Nephron progenitor cell (in vitro differentiated cells): Measurements from ENCODE around the gene TUBAL3.

ENCODE experiments used
- DNase-seq: peaks from one replicate; pipeline ENCODE4 v3.0.0; 2021
- H3K27ac Mint-ChIP-seq: 2 replicates; pipeline ENCODE4 v1.8.0; 2021; ENCODE audit warnings: mild to moderate bottlenecking, moderate library complexity, mixed read lengths
- H3K27me3 Mint-ChIP-seq: 2 replicates; pipeline ENCODE4 v1.8.0; 2021; ENCODE audit warnings: mild to moderate bottlenecking, low read depth, mixed read lengths; ENCODE audit not compliant: poor library complexity
- H3K36me3 Mint-ChIP-seq: 2 replicates; pipeline ENCODE4 v1.8.0; 2021; ENCODE audit warnings: low read depth, mixed read lengths
- H3K4me1 Mint-ChIP-seq: 2 replicates; pipeline ENCODE4 v1.8.0; 2021; ENCODE audit warnings: mixed read lengths
- H3K4me3 Mint-ChIP-seq: 2 replicates; pipeline ENCODE4 v1.8.0; 2021; ENCODE audit warnings: mild to moderate bottlenecking, moderate library complexity, mixed read lengths
- H3K9me3 Mint-ChIP-seq: 2 replicates; pipeline ENCODE4 v1.8.0; 2021; ENCODE audit warnings: mild to moderate bottlenecking, moderate library complexity, mixed read lengths
- CTCF ChIP-seq: fragments of 200-600 bp; sonication (generic); IDR thresholded peaks from 2 replicates; pipeline ENCODE4 v1.5.0; 2021; ENCODE audit warnings: antibody characterized with exemption

The TUBAL3 gene

DNA sequence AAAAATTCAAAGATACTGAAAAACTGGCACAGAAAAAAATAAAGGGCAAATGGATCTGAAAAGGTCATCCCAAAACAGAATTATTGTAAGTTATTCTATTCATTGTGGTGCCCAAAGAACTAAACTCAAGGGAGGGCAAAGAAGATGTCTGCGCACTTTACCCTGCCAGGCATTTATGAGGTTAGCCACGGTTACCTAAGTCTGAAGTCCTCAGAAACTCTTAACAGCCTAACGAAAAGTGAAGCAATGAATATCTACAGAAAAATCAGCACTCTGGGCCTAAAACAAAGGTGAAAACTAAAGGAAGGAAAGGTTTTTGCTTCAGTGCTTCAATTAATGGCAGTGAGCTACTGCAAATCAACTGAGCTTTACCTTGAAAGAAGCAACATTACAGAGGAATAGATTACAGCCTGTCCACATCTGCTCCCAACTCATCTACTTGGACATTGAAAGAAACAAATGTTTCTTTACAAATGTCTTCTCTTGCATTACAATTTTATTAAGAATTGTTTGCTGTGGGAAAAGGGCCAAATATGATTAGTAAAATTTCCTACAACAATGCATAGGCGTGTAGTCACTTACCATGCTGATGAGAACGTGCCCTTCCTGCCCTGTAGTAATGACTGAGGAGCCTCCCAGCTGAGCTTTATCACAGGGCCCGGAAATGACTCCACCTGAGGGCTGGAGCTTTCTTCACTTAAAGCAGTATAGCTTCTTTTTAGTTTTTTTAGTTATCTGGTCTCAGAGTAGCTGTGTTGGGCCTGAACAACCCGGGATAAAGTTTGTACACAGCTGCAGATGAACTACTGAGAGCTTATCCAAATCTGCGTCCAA lies at the start of gene TUBAL3:
Gene TUBAL3 (minus strand): TSS at position 621 of the 834 bp plus-strand sequence. CDS start 36 bp downstream, at position 585.
- H3K4me1 Mint-ChIP-seq = no peaks in the 10 kb centered on the region

GRCh38 chr10:5453749-5454489 lies 49.3 kb upstream of the TUBAL3 start:
- Mint-ChIP-seq H3K27ac (peak overlapping the region; percentile 58), H3K4me3 (no peak overlapping the region), H3K4me1 (peaks cover 45% of the 10 kb centered on the region), H3K36me3 (peaks cover 70% of the 10 kb centered on the region), H3K9me3 (no peaks in the 10 kb centered on the region), H3K27me3 (no peaks in the 10 kb centered on the region)
- no peak for TF ChIP-seq CTCF
- no peak for DNase-seq

More for the DNA sequence above, at the start of gene TUBAL3:
- TF ChIP-seq CTCF = no peak
- peaks cover 25% of the 10 kb centered on the region for H3K9me3 Mint-ChIP-seq
- H3K27ac Mint-ChIP-seq = no peak within 1 kb of the TSS
- peaks cover 7% of the 10 kb centered on the region for H3K27me3 Mint-ChIP-seq
- no peak within 1 kb of the TSS for H3K4me3 Mint-ChIP-seq
- H3K36me3 Mint-ChIP-seq = no peaks in the 10 kb centered on the region
- DNase-seq = no peak

- DNase-seq = no peak
- Mint-ChIP-seq H3K4me3 (no peak overlapping the region), H3K36me3 (peaks cover 44% of the 10 kb centered on the region), H3K27ac (no peak overlapping the region), H3K4me1 (peaks cover 74% of the 10 kb centered on the region), H3K27me3 (no peaks in the 10 kb centered on the region), H3K9me3 (no peaks in the 10 kb centered on the region)
- no peak for TF ChIP-seq CTCF
Observed at GRCh38 chr10:5450605-5451384, 46.2 kb upstream of the TUBAL3 start.

DNA sequence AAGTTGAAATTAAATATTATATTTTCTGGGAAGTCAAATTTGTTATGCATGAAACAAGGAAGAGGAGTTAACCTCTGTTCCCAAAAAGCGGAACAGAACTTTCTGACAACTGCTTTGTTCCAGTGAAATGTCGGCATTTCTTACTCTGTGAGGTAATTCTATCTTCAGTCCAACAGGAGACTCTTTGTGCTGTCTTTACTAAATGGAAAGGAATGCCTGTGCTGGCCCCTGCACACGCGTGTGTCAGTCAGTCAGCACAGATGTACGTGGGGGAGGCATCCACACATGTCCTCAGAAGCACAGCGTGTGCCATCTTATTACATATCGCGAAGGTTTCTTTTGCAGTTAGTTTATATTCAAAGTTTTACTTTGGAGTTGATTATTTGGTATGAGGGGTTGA lies 45.2 kb upstream of the TUBAL3 start:
- no peak for TF ChIP-seq CTCF
- Mint-ChIP-seq H3K27ac (peak overlapping the region; percentile 93), H3K27me3 (no peaks in the 10 kb centered on the region)

GRCh38 chr10:5449227-5449626 lies 44.6 kb upstream of the TUBAL3 start:
- TF ChIP-seq CTCF = no peak
- no peak for DNase-seq
- H3K4me3 Mint-ChIP-seq = peak overlapping the region; percentile 68
- H3K27ac Mint-ChIP-seq = no peak overlapping the region
- no peaks in the 10 kb centered on the region for H3K9me3 Mint-ChIP-seq
- peaks cover 28% of the 10 kb centered on the region for H3K36me3 Mint-ChIP-seq
- H3K4me1 Mint-ChIP-seq = peaks cover 72% of the 10 kb centered on the region
- H3K27me3 Mint-ChIP-seq = no peaks in the 10 kb centered on the region

More for the DNA sequence above, 45.2 kb upstream of the TUBAL3 start:
- DNase-seq = no peak
- H3K9me3 Mint-ChIP-seq = no peaks in the 10 kb centered on the region
- peak overlapping the region; percentile 62 for H3K4me3 Mint-ChIP-seq
- H3K36me3 Mint-ChIP-seq = peaks cover 34% of the 10 kb centered on the region
- H3K4me1 Mint-ChIP-seq = peaks cover 75% of the 10 kb centered on the region
